Suprapubic skin (tissue), 4 donors: ENCODE results near the gene LDB2. TPM values are rescaled to one million over a fixed set of nuclear protein-coding genes. Genes with fewer than 3 reads are reported as not detected.

Source experiments
- DNase-seq, 2 donors: peaks; one replicate each; pipeline ENCODE4 v3.0.0-alpha.2; 2019; ENCODE audit warnings: low spot score in 2 of 2
- H3K27ac ChIP-seq: fragments of 200-600 bp; sonication (generic); one replicate; pipeline ENCODE4 v1.5.1; 2019
- H3K27me3 ChIP-seq: fragments of 200-600 bp; sonication (generic); one replicate; pipeline ENCODE4 v1.5.1; 2019
- H3K36me3 ChIP-seq: fragments of 200-600 bp; sonication (generic); one replicate; pipeline ENCODE4 v1.5.1; 2019
- H3K4me1 ChIP-seq: fragments of 200-600 bp; sonication (generic); one replicate; pipeline ENCODE4 v1.5.1; 2019
- H3K4me3 ChIP-seq: fragments of 200-600 bp; sonication (generic); one replicate; pipeline ENCODE4 v1.5.1; 2019; ENCODE audit warnings: mild to moderate bottlenecking
- H3K9me3 ChIP-seq: fragments of 200-600 bp; sonication (generic); one replicate; pipeline ENCODE4 v1.5.1; 2019
- CTCF ChIP-seq, 2 donors: fragments of 200-600 bp in 1 of 2; fragments of 450-650 bp in 1 of 2; sonication (generic) in 1 of 2; IDR thresholded peaks; one replicate each; pipeline ENCODE4 v1.5.1; 2016 to 2019; ENCODE audit warnings: antibody characterized with exemption in 2 of 2, mild to moderate bottlenecking in 1 of 2, moderate library complexity in 1 of 2
- EP300 ChIP-seq: sonication (generic); formaldehyde crosslinking; IDR thresholded peaks from one replicate; pipeline ENCODE4 v1.6.1; 2017; ENCODE audit warnings: antibody characterized with exemption
- POLR2A ChIP-seq, 2 donors: fragments of 450-650 bp; IDR thresholded peaks; one replicate each; pipeline ENCODE4 v1.6.1; 2017; ENCODE audit warnings: antibody characterized with exemption in 2 of 2, mild to moderate bottlenecking in 2 of 2, moderate library complexity in 2 of 2
- POLR2AphosphoS5 ChIP-seq, 3 donors: sonication (generic); formaldehyde crosslinking; IDR thresholded peaks; one replicate each; pipeline ENCODE4 v1.6.1; 2017; ENCODE audit warnings: antibody characterized with exemption in 3 of 3
- WGBS: methylation state at CpG from one replicate; pipeline ENCODE4 v1.1.5; 2018; 5-methylcytosine and 5-hydroxymethylcytosine counted together
- total RNA-seq, 4 donors: library from RNA; depleted of rRNA; stranded (reverse); fragments of >200 nt; gene quantifications; one replicate each; pipeline ENCODE4 v1.1.0, GENCODE V29; 2016

The LDB2 gene
- total RNA-seq, 4 donors from 2014 or later = 4.7 to 17.7 (median 9.9) TPM

- Histone ChIP-seq H3K9me3 (no peaks in the 10 kb centered on the region), H3K27me3 (no peaks in the 10 kb centered on the region), H3K4me1 (peaks cover 4% of the 10 kb centered on the region), H3K27ac (no peak overlapping the region), H3K36me3 (no peaks in the 10 kb centered on the region), H3K4me3 (no peak overlapping the region)
- TF ChIP-seq CTCF (IDR thresholded peaks at IDR 0.05) = no peak
- TF ChIP-seq POLR2AphosphoS5 (IDR thresholded peaks at IDR 0.05) = no peak
- no peak for DNase-seq
- 83% methylated on average over 2 of the region's 2 CpGs for WGBS
Observed at GRCh38 chr4:16661813-16662212, 236.6 kb downstream of the LDB2 start.

GRCh38 chr4:16660656-16661055, 237.8 kb downstream of the LDB2 start:
- WGBS = 98% methylated on average over 2 of the region's 2 CpGs
- H3K4me3 ChIP-seq = no peak overlapping the region
- TF ChIP-seq CTCF (IDR thresholded peaks at IDR 0.05) (no peak), EP300 (no peak), POLR2AphosphoS5 (IDR thresholded peaks at IDR 0.05) (no peak), POLR2A (IDR thresholded peaks at IDR 0.05) (no peak)

GRCh38 chr4:16659694-16660093, 238.8 kb downstream of the LDB2 start:
- no peak for DNase-seq
- Histone ChIP-seq H3K27me3 (no peaks in the 10 kb centered on the region), H3K36me3 (no peaks in the 10 kb centered on the region), H3K4me3 (no peak overlapping the region), H3K27ac (no peak overlapping the region), H3K4me1 (peaks cover 4% of the 10 kb centered on the region), H3K9me3 (no peaks in the 10 kb centered on the region)
- TF ChIP-seq POLR2A (IDR thresholded peaks at IDR 0.05) (no peak), EP300 (no peak), POLR2AphosphoS5 (IDR thresholded peaks at IDR 0.05) (no peak), CTCF (IDR thresholded peaks at IDR 0.05) (no peak)
- 88% methylated on average over 3 of the region's 3 CpGs for WGBS

More at GRCh38 chr4:16660656-16661055, 237.8 kb downstream of the LDB2 start:
- H3K9me3 ChIP-seq = no peaks in the 10 kb centered on the region
- H3K27me3 ChIP-seq = no peaks in the 10 kb centered on the region
- no peaks in the 10 kb centered on the region for H3K36me3 ChIP-seq
- no peak for DNase-seq
- H3K27ac ChIP-seq = no peak overlapping the region
- peaks cover 4% of the 10 kb centered on the region for H3K4me1 ChIP-seq

GRCh38 chr4:16659079-16659478, 239.4 kb downstream of the LDB2 start:
- WGBS = 60% methylated on average over 6 of the region's 6 CpGs
- peaks cover 4% of the 10 kb centered on the region for H3K4me1 ChIP-seq
- no peak for TF ChIP-seq CTCF (IDR thresholded peaks at IDR 0.05)
- no peak for TF ChIP-seq POLR2A (IDR thresholded peaks at IDR 0.05)
- no peak for TF ChIP-seq POLR2AphosphoS5 (IDR thresholded peaks at IDR 0.05)
- no peak for TF ChIP-seq EP300
- no peaks in the 10 kb centered on the region for H3K9me3 ChIP-seq
- no peaks in the 10 kb centered on the region for H3K27me3 ChIP-seq
- DNase-seq = no peak
- H3K36me3 ChIP-seq = no peaks in the 10 kb centered on the region
- no peak overlapping the region for H3K27ac ChIP-seq
- H3K4me3 ChIP-seq = no peak overlapping the region

GRCh38 chr4:16658183-16658582, 240.3 kb downstream of the LDB2 start:
- TF ChIP-seq EP300 = no peak
- no peak for TF ChIP-seq POLR2AphosphoS5 (IDR thresholded peaks at IDR 0.05)
- no peak for TF ChIP-seq POLR2A (IDR thresholded peaks at IDR 0.05)
- TF ChIP-seq CTCF (IDR thresholded peaks at IDR 0.05) = no peak
- WGBS = 70% methylated on average over 2 of the region's 2 CpGs
- peaks cover 8% of the 10 kb centered on the region for H3K4me1 ChIP-seq

More at GRCh38 chr4:16658183-16658582, 240.3 kb downstream of the LDB2 start:
- DNase-seq = no peak
- H3K27ac ChIP-seq = no peak overlapping the region
- H3K36me3 ChIP-seq = no peaks in the 10 kb centered on the region
- H3K9me3 ChIP-seq = no peaks in the 10 kb centered on the region
- no peaks in the 10 kb centered on the region for H3K27me3 ChIP-seq
- H3K4me3 ChIP-seq = no peak overlapping the region
